ENCODE results near the gene ZC3H13. TPM values are rescaled to one million over a fixed set of nuclear protein-coding genes. Genes with fewer than 3 reads are reported as not detected.

Gene ZC3H13
- total RNA-seq, 2 donors from 2014 or later, result 21.8 to 39.5 TPM

GRCh38 chr13:45921162-45921736 lies 131.3 kb downstream of the ZC3H13 start:
- Histone ChIP-seq H3K36me3 (no peaks in the 10 kb centered on the region), H3K27ac (no peak overlapping the region), H3K4me1 (ENCODE audit: control insufficient read depth in 1 of 2, low read depth in 2 of 2) (no peaks in the 10 kb centered on the region), H3K4me3 (no peak overlapping the region), H3K9me3 (no peaks in the 10 kb centered on the region), H3K27me3 (replicated peaks; ENCODE audit: insufficient read depth) (no peaks in the 10 kb centered on the region)
- DNase-seq (ENCODE audit: low spot score), result no peak
- no peak for ATAC-seq (ENCODE audit: insufficient number of reproducible peaks, low FRiP score, low read depth)
- TF ChIP-seq, protein P1, sequence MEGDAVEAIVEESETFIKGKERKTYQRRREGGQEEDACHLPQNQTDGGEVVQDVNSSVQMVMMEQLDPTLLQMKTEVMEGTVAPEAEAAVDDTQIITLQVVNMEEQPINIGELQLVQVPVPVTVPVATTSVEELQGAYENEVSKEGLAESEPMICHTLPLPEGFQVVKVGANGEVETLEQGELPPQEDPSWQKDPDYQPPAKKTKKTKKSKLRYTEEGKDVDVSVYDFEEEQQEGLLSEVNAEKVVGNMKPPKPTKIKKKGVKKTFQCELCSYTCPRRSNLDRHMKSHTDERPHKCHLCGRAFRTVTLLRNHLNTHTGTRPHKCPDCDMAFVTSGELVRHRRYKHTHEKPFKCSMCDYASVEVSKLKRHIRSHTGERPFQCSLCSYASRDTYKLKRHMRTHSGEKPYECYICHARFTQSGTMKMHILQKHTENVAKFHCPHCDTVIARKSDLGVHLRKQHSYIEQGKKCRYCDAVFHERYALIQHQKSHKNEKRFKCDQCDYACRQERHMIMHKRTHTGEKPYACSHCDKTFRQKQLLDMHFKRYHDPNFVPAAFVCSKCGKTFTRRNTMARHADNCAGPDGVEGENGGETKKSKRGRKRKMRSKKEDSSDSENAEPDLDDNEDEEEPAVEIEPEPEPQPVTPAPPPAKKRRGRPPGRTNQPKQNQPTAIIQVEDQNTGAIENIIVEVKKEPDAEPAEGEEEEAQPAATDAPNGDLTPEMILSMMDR (IDR thresholded peaks at IDR 0.05), result no peak

GRCh38 chr13:45918597-45918996 lies 133.9 kb downstream of the ZC3H13 start:
- TF ChIP-seq, protein P1 (IDR thresholded peaks at IDR 0.05), result no peak
- Histone ChIP-seq H3K36me3 (no peaks in the 10 kb centered on the region), H3K4me1 (ENCODE audit: control insufficient read depth in 1 of 2, low read depth in 2 of 2) (no peaks in the 10 kb centered on the region), H3K27ac (no peak overlapping the region), H3K27me3 (replicated peaks; ENCODE audit: insufficient read depth) (no peaks in the 10 kb centered on the region), H3K9me3 (no peaks in the 10 kb centered on the region), H3K4me3 (no peak overlapping the region)
- ATAC-seq (ENCODE audit: insufficient number of reproducible peaks, low FRiP score, low read depth) (no peak), DNase-seq (ENCODE audit: low spot score) (no peak)

DNA sequence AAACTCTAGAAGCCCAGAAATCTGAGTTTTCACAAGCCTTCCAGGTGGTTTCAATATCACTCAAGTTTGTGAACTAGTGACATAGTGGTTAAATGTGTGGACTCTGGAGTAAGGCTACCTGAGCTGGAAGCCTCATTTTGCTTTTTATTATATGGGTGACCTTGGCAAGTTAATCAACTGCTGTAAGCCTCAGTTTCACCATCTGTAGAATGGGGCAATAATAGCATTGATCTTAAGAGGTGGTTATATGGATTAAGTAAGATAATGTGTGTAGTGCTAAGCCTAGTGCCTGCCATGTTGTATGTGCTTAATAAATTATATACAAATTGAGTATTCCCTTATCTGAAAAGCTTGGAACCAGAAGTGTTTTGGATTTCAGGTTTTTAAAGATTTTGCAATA lies 135.5 kb downstream of the ZC3H13 start:
- Histone ChIP-seq H3K27ac (no peak overlapping the region), H3K36me3 (no peaks in the 10 kb centered on the region), H3K27me3 (replicated peaks; ENCODE audit: insufficient read depth) (no peaks in the 10 kb centered on the region), H3K4me1 (ENCODE audit: control insufficient read depth in 1 of 2, low read depth in 2 of 2) (no peaks in the 10 kb centered on the region), H3K9me3 (no peaks in the 10 kb centered on the region), H3K4me3 (no peak overlapping the region)
- no peak for DNase-seq (ENCODE audit: low spot score)
- ATAC-seq (ENCODE audit: insufficient number of reproducible peaks, low FRiP score, low read depth), result no peak
- TF ChIP-seq, protein P1 (IDR thresholded peaks at IDR 0.05), result no peak

GRCh38 chr13:45915686-45916439 lies 136.7 kb downstream of the ZC3H13 start:
- Histone ChIP-seq H3K9me3 (no peaks in the 10 kb centered on the region), H3K36me3 (no peaks in the 10 kb centered on the region), H3K27ac (no peak overlapping the region), H3K27me3 (replicated peaks; ENCODE audit: insufficient read depth) (no peaks in the 10 kb centered on the region), H3K4me1 (ENCODE audit: control insufficient read depth in 1 of 2, low read depth in 2 of 2) (no peaks in the 10 kb centered on the region), H3K4me3 (no peak overlapping the region)
- DNase-seq (ENCODE audit: low spot score) (no peak), ATAC-seq (ENCODE audit: insufficient number of reproducible peaks, low FRiP score, low read depth) (no peak)
- TF ChIP-seq, protein P1 (IDR thresholded peaks at IDR 0.05), result no peak

DNA sequence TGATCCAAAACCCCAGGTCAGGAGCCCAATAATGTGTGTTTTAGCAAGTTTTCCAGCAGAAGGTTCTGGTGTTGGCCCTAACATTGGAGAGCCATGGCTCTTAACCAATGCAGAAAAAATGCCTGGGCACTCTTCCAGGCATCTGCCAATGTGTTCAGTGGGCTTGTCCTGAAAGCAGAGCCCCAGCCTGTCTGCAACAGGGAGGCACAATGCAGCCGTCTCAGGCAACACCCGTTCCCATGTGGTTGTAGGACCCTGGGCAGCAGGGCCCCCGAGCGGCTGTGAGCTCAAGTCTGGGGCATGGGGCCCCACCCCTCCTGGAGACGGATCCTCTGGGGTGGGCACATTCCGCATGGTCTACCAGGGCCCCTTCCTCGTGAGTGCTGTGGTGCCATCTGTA lies 142.9 kb downstream of the ZC3H13 start:
- Histone ChIP-seq H3K4me1 (ENCODE audit: control insufficient read depth in 1 of 2, low read depth in 2 of 2) (no peaks in the 10 kb centered on the region), H3K4me3 (no peak overlapping the region), H3K36me3 (no peaks in the 10 kb centered on the region), H3K9me3 (no peaks in the 10 kb centered on the region), H3K27me3 (replicated peaks; ENCODE audit: insufficient read depth) (no peaks in the 10 kb centered on the region), H3K27ac (no peak overlapping the region)
- TF ChIP-seq, protein P1 (IDR thresholded peaks at IDR 0.05), result no peak
- DNase-seq (ENCODE audit: low spot score), result no peak
- ATAC-seq (ENCODE audit: insufficient number of reproducible peaks, low FRiP score, low read depth), result no peak

All from thoracic aorta (tissue), 2 donors.